Brain microvascular endothelial cell (primary cell): Measurements from ENCODE around the gene WBP4.

Experiments
- DNase-seq: peaks from one replicate; pipeline ENCODE4 v3.0.0-alpha.2; 2020
- H3K27ac ChIP-seq: fragments of 250-450 bp; sonication (Bioruptor Pico); 2 replicates; pipeline ENCODE4 v1.5.1; 2020; ENCODE audit warnings: mild to moderate bottlenecking, moderate library complexity
- H3K27me3 ChIP-seq: fragments of 250-450 bp; sonication (Bioruptor Pico); replicated peaks from 2 replicates; pipeline ENCODE4 v1.5.1; 2020; ENCODE audit warnings: mild to moderate bottlenecking
- H3K36me3 ChIP-seq: fragments of 250-450 bp; sonication (Bioruptor Pico); replicated peaks from 2 replicates; pipeline ENCODE4 v1.5.1; 2020; ENCODE audit warnings: mild to moderate bottlenecking
- H3K4me3 ChIP-seq: 2 replicates; pipeline ENCODE4 v1.5.1; 2011; ENCODE audit warnings: low read depth, mild to moderate bottlenecking, control low read depth, low read length, moderate library complexity
- CTCF ChIP-seq: IDR thresholded peaks from 2 replicates; pipeline ENCODE4 v1.5.1; 2011; ENCODE audit warnings: low read depth, mild to moderate bottlenecking, moderate library complexity, low read length, control low read depth, inconsistent platforms; ENCODE audit errors: missing control alignments
- in situ Hi-C: cut with HindIII; loops from 2 replicates; pipeline ENCODE4 v1.10.0; 2017; ENCODE audit warnings: low sequenced_read_pairs, low pct_ligation_motif_present

WBP4 gene

DNA sequence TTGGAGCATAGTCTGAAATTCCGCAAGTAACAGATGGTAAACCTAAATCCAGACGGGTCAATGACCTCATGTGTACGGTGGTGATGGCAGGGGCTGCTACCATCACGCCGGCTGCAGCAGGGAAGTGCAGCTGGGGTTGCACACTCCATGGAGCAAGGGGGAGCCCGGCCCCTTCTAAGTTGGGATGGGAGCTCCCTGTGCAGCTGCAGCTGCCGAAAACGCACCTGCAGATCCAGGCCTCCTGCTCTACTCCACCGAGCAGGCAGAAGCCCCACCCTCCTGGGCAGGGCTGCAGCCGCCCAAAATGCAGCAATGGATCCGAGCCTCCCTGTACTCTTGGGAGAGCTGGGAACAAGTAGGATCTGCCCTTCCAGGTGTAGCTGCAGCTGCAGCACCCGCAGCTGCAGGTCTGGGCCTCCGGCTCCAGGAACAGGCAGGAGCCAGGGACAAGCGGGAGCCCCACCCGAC is 45.8 kb downstream of the WBP4 start:
- in situ Hi-C loops = no loop called here
- Histone ChIP-seq H3K27me3 (no peaks in the 10 kb centered on the region), H3K36me3 (no peaks in the 10 kb centered on the region), H3K27ac (no peak overlapping the region), H3K4me3 (no peak overlapping the region)
- TF ChIP-seq CTCF = no peak
- no peak for DNase-seq

DNA sequence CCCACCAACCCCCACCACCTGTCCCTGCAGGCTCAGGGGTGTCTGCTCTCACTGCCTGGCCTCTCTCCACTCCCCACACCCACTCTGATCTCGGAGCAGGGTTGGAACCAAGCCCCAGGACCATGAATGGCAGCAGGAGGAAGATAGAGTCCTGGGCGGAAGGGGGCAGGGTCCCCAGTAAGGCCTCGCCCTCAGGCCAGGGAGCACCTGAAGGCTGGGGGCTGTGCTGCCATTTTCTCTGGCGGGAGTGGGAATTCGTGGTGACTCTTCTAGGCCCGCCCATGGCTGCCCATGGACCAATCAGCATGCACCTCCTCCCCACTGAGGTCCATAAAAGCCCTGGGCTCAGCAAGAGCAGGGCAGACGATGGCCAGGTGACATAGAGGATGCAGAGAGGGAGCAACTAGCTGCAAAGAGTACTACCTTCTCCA is 46.3 kb downstream of the WBP4 start:
- Histone ChIP-seq H3K27ac (no peak overlapping the region), H3K4me3 (no peak overlapping the region), H3K27me3 (no peaks in the 10 kb centered on the region), H3K36me3 (no peaks in the 10 kb centered on the region)
- no peak for DNase-seq
- in situ Hi-C loops = no loop called here
- TF ChIP-seq CTCF = no peak

- DNase-seq = no peak
- Histone ChIP-seq H3K36me3 (no peaks in the 10 kb centered on the region), H3K4me3 (no peak overlapping the region), H3K27ac (no peak overlapping the region), H3K27me3 (no peaks in the 10 kb centered on the region)
- in situ Hi-C loops = no loop called here
- TF ChIP-seq CTCF = no peak
Measured at GRCh38 chr13:41111454-41111853, 50.1 kb downstream of the WBP4 start.

- TF ChIP-seq CTCF = no peak
- H3K4me3 ChIP-seq = no peak overlapping the region
- in situ Hi-C loops = no loop called here
- no peak for DNase-seq
- H3K36me3 ChIP-seq = no peaks in the 10 kb centered on the region
- no peak overlapping the region for H3K27ac ChIP-seq
- no peaks in the 10 kb centered on the region for H3K27me3 ChIP-seq
Measured at GRCh38 chr13:41117869-41118268, 56.6 kb downstream of the WBP4 start.

DNA sequence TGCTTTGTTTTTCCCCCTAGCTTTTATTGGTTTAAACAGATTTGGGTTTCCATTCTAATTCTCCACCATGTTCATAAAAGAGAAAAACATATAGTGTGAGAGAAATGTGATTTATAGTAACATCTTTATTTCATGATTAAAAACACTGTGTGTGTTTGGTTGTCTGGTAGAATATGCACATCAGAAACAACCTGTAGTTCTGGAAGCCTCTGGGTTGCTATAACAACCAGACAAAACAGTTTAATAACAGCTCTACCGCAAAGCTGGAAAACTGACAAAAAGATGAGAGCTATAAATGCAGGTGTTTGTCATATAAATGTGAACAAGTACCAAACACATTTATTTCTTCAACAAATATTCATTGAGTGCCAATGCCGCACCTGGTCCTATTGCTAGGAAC is 61.5 kb downstream of the WBP4 start:
- DNase-seq = no peak
- in situ Hi-C loops = no loop called here
- TF ChIP-seq CTCF = no peak

DNA sequence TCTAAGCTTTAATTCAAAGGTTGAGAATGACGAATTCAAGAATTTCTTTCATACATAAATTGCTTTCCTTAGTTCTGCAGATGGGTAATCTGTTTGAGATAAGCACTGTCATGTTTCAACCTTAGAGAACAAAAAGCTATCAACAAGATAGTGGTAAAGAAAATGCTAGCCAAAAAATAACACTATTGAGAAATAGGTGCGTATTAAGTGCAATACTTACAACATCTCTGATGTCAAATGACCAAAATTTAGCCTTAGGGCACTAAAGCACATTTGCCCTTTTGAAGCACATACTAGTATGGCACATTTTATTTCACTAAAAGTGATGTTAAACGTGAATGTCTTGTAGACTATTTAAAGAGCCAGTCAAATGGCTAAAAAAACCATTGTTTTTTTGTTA is 66.4 kb downstream of the WBP4 start:
- no peaks in the 10 kb centered on the region for H3K36me3 ChIP-seq
- no peak overlapping the region for H3K27ac ChIP-seq
- in situ Hi-C loops = no loop called here
- H3K4me3 ChIP-seq = no peak overlapping the region
- no peaks in the 10 kb centered on the region for H3K27me3 ChIP-seq
- no peak for TF ChIP-seq CTCF
- no peak for DNase-seq

More for the DNA sequence above, 61.5 kb downstream of the WBP4 start:
- H3K27ac ChIP-seq = no peak overlapping the region
- H3K27me3 ChIP-seq = no peaks in the 10 kb centered on the region
- no peak overlapping the region for H3K4me3 ChIP-seq
- no peaks in the 10 kb centered on the region for H3K36me3 ChIP-seq
